ENCODE data around the gene PIK3R1.

PIK3R1 gene

GRCh38 chr5:68329554-68330255, 114.1 kb downstream of the PIK3R1 start:
- DNase-seq (ENCODE audit: low read depth): no peak

DNA sequence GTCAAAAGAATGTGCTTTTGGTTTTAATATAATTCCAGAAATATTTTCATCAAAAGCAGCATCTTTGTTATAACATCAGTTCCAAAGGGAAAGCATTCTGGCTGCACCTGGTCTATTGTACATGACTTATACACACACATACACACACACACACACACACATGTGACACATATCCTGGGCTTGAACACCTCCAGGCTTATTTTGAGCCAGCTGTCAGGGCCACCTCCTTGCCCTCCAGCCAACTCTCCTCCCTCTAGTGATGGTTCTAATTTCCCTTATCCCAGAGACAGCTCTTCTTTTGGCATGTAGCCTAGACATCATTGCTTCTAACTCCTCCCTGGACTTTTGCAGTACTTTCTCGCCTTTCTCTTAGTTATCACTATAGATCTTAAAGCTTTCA, 115.0 kb downstream of the PIK3R1 start:
- DNase-seq (ENCODE audit: low read depth): no peak

DNA sequence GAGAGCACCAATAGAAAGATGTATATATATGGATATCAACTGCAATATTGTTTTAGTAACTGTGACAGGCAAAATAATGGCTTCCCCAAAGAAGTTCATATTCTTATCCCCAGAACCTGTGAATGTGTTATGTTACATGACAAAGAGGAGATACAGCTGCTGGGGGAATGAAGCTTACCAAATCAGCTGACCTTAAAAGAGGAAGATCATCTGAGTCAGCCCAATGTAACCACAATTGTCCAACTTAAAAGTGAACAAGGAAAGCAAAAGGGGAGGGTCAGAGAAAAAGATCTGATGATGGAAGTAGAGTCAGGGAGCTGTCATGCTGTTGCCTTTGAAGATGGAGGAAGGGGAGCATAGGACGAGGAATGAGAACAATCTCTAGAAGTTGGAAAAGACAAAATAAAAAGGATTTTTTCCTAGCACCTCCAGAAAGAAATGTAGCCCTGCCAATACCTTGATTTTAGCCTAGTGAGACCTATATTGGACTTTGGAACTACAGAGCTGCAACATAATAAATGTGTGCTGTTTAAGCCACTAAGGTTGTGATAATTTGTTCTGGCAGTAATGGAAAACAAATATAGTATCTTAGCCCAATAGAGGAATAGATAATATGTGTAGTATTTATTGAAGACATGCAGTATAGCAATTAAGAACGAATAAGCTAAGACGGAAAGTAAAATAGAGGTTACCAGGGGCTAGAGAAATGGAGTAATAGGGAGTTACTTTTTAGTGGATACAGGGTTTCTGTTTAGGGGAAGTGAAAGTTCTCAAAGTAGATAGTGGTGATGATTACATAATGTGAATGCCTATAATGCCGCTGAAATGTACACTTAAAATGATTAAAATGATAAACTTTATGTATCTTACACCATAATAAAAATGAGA, 115.9 kb downstream of the PIK3R1 start:
- no peak for DNase-seq (ENCODE audit: low read depth)

DNA sequence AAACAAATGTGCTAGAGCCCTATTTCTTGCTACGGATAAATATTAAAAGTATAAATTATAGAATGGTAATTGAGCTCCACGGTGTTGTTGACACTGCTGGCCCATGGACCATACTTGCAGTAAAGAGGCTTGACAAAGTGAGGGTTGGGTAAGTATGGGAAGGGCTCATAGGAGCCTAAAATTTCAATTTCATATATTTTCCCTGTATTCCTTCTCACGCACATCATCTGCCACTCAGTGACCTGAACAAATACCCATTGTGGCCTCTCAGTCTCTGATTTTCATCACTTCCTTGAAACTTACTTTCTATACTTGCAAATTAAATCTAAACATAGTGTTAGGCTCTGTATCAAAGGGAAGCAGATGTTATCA, 116.5 kb downstream of the PIK3R1 start:
- no peak for DNase-seq (ENCODE audit: low read depth)

- no peak for DNase-seq (ENCODE audit: low read depth)
Observed at GRCh38 chr5:68332556-68332955, 117.0 kb downstream of the PIK3R1 start.

GRCh38 chr5:68333649-68334552, 118.3 kb downstream of the PIK3R1 start:
- DNase-seq (ENCODE audit: low read depth): no peak

DNA sequence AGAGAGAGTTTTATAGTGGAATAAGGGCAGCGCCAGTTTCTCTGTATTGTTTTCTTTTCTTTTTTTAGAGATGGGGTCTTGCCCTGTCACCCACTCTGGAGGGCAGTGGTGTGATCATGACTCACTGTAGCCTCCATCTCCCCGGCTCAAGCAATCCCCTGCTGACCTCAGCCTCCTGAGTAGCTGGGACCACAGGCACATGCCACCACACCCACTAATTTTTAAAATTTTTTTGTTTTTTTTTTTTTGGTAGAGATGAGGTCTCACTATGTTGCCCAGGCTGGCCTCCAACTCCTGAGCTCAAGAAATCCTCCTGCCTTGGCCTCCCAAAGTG, 119.0 kb downstream of the PIK3R1 start:
- DNase-seq (ENCODE audit: low read depth): no peak

DNA sequence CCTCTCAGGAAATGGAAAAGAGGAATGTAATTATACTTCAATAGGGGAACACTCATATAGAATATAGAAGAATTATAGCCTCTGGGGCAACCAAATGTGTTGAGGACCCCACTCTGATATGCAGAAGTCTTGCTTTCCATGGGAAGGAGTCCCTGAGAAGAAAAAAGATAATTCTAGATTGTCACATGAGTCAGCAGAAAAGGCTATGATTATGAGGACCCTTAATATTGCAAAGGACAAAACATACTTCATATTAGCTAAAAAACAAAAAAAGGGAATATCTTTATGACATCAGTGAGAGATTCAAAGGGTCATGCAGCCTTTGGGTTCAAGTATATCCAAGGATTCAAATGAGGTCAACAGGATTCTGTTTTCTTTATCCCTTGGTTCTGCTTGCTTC, 119.5 kb downstream of the PIK3R1 start:
- no peak for DNase-seq (ENCODE audit: low read depth)

GRCh38 chr5:68336200-68336599, 120.6 kb downstream of the PIK3R1 start:
- DNase-seq (ENCODE audit: low read depth): no peak

GRCh38 chr5:68337235-68337634, 121.7 kb downstream of the PIK3R1 start:
- DNase-seq (ENCODE audit: low read depth): no peak

GRCh38 chr5:68339921-68340321, 124.4 kb downstream of the PIK3R1 start:
- no peak for DNase-seq (ENCODE audit: low read depth)

GRCh38 chr5:68341006-68341405, 125.5 kb downstream of the PIK3R1 start:
- DNase-seq (ENCODE audit: low read depth): no peak

DNA sequence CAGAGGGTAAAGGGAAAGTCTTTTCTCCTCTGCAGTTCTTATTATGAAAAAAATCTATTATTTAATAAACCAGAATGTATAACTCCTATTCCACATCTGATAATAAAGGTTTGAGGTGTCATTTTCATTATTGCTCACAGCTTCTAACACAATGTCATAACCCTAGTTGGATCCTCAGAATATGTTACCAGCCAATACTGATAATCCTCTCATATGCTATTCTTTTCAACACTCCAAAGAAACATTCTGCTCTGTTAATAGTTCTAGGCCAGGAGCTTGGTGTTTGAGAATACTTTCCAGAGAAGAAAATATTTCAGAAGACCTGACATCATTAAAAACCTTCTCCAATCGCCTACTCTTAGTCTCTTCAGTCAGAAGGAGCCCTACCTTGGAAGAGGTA, 127.1 kb downstream of the PIK3R1 start:
- DNase-seq (ENCODE audit: low read depth): no peak

DNA sequence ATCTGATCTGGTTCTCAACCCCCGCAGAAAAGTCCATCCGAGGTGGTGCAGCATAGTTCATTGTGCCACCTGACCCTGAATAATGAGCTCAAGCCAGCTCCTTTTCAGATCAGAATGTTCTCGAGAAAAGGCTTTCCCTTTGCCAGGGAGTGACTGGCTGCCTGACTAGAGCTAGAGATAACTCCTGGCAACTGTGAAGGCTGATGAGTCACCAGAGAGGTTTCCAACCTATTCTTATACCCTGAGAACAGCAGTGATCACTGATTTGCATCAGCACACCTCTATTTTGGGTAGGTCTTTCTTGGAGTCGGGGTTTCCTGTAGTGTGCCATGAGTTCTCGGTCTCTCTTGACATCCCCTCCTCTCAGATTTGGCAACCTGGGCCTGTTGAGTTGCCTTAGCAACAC, 127.9 kb downstream of the PIK3R1 start:
- DNase-seq (ENCODE audit: low read depth): no peak

GRCh38 chr5:68344447-68345111, 129.0 kb downstream of the PIK3R1 start:
- DNase-seq (ENCODE audit: low read depth): no peak

DNA sequence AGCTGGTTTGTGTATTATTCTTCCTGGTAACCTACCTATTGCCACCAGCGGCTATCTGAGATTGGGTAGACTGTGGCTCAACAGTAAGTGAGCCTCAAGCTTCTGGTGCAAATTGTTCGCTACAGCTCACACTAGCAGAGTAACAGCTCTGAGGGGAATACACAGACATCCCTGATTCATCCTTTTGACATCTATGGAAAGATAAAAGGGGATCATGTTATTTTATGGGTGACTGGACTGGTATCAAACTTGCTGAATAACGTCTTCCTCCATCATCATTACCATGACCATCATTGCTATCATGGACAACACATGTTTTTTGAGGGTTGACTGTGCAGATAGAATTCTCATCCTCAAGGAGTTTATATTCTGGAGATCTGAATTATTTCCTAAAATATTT, 129.6 kb downstream of the PIK3R1 start:
- no peak for DNase-seq (ENCODE audit: low read depth)

- no peak for DNase-seq (ENCODE audit: low read depth)
Observed at GRCh38 chr5:68345582-68345981, 130.0 kb downstream of the PIK3R1 start.

DNA sequence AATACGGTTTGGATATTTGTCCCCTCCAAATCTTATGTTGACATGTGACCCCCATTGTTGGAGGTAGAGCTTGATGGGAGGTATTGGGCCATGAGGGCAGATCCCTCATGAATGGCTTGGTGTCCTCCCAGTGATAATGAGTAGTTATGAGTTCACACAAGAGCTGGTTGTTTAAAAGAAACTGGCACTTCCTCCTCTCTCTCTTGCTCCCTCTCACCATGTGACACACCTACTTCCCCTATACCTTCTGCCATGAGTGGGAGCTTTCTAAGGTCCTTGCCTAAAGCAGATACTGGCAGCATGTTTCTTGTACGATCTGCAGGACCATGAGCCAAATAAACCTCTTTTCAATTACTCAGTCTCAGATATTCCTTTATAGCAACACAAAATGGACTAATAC, 132.0 kb downstream of the PIK3R1 start:
- no peak for DNase-seq (ENCODE audit: low read depth)

GRCh38 chr5:68348447-68349222, 133.1 kb downstream of the PIK3R1 start:
- DNase-seq (ENCODE audit: low read depth): no peak

GRCh38 chr5:68350176-68350575, 134.6 kb downstream of the PIK3R1 start:
- no peak for DNase-seq (ENCODE audit: low read depth)
